ENCODE measurements around the gene OR8B12. TPM values are rescaled to one million over a fixed set of nuclear protein-coding genes. Genes with fewer than 3 reads are reported as not detected.

The OR8B12 gene, protein sequence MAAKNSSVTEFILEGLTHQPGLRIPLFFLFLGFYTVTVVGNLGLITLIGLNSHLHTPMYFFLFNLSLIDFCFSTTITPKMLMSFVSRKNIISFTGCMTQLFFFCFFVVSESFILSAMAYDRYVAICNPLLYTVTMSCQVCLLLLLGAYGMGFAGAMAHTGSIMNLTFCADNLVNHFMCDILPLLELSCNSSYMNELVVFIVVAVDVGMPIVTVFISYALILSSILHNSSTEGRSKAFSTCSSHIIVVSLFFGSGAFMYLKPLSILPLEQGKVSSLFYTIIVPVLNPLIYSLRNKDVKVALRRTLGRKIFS
- polyA plus RNA-seq (ENCODE audit: insufficient read length in 3 of 3), result not detected

DNA sequence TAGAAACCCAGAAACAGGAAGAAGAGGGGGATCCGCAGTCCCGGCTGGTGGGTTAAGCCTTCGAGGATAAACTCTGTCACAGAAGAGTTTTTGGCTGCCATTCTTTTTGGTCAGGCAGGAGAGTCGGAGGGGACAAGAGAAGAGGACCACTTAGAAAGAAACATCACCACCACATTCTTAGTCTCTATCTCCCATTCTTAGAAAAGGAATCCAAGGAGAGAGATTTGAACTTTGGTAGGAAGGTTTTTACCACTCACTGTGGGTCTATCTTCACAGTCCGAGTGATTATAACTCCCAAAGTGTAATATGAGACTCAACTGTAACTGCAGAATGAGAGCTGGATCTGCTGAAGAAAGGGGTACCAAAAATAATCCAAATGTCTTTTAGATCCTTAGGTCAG lies at the start of gene OR8B12:
TSS of gene OR8B12 (minus strand) at position 101 of the 400 bp plus-strand sequence. CDS start at position 101, 0 bp downstream.
- no peak for DNase-seq (ENCODE audit: low read depth in 3 of 3, low spot score in 2 of 3)

GRCh38 chr11:124592627-124593026 lies 49.2 kb upstream of the OR8B12 start:
- DNase-seq (ENCODE audit: low read depth in 3 of 3, low spot score in 2 of 3), result no peak

GRCh38 chr11:124591430-124591829 lies 48.0 kb upstream of the OR8B12 start:
- no peak for DNase-seq (ENCODE audit: low read depth in 3 of 3, low spot score in 2 of 3)

GRCh38 chr11:124586238-124586860 lies 42.9 kb upstream of the OR8B12 start:
- peak; percentile 27 to 38 (median 29) for DNase-seq (ENCODE audit: low read depth in 3 of 3, low spot score in 2 of 3)

GRCh38 chr11:124584681-124585372 lies 41.4 kb upstream of the OR8B12 start:
- no peak for DNase-seq (ENCODE audit: low read depth in 3 of 3, low spot score in 2 of 3)

GRCh38 chr11:124583781-124584180 lies 40.3 kb upstream of the OR8B12 start:
- DNase-seq (ENCODE audit: low read depth in 3 of 3, low spot score in 2 of 3), result no peak

DNA sequence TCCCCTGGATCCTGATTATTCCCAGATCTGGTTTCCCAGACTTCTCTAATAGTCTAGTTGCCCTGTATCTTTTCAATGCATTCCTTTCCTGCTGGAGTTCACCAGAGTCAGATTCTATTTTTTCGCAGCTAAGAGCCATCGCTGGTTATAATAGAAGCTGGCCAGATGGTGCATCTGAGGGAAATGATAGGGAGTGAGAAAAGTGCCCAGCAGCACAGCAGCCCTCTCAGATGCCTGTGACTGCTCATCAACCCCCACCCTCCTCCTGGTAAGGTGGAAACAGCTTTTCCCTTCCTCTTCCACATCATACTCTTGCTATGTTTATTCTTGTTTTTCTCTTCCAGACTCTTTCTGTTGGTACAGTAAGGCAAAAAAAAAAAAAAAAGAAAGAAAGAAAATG lies 39.1 kb upstream of the OR8B12 start:
- DNase-seq (ENCODE audit: low read depth in 3 of 3, low spot score in 2 of 3), result no peak

GRCh38 chr11:124581817-124582216 lies 38.4 kb upstream of the OR8B12 start:
- no peak for DNase-seq (ENCODE audit: low read depth in 3 of 3, low spot score in 2 of 3)

DNA sequence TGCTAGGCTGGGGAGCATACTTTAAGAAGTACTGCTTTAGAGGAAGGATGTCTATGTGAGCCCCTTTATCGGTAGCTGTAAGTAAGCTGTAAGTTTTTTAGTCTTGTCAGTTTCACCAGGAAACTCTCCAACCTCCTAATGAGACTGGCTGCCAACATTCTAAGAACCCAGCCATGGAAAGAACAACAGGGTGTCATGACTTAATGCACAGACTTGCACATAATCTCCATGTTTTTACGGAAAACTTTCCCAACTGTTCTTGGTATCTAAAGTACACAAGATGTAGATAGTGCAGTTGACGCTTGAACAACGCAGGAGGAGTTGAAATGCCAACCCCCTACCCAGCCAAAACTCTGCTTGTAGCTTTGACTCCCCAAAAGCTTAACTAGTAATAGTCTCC lies 35.3 kb upstream of the OR8B12 start:
- no peak for DNase-seq (ENCODE audit: low read depth in 3 of 3, low spot score in 2 of 3)

DNA sequence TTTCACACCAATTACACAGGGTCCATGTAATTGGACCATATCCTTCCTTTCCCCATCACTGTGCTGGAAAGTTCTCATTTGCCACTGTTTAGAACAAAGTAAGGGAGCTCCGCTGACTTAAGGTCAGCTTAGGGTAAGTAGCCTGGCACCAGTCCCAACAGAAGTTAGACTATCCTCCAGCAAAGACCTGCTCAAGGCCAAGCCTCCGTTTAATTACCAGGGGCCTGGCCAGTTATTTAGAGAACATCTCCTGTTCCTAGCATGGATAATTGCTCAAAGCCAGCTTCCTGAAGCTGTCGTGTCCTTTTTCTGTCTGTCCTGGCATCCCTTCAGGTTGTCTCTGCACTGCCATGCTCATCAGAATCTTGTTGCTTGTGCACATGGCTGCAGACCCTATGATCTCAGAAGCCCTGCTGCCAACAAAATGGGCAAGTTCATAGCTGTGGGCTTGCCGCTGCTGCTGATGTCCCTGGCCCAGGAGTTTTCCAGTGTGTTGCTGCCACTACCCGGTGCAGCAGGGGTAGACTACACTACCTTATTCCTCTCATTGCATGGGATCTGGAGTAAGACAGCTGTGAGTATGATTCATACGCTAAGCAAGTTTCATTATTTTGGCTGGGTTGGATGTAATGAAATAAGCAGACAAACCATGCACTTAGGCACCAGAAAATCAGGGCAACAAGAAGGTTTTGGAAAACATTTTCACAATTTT lies 34.4 kb upstream of the OR8B12 start:
- no peak for DNase-seq (ENCODE audit: low read depth in 3 of 3, low spot score in 2 of 3)

DNA sequence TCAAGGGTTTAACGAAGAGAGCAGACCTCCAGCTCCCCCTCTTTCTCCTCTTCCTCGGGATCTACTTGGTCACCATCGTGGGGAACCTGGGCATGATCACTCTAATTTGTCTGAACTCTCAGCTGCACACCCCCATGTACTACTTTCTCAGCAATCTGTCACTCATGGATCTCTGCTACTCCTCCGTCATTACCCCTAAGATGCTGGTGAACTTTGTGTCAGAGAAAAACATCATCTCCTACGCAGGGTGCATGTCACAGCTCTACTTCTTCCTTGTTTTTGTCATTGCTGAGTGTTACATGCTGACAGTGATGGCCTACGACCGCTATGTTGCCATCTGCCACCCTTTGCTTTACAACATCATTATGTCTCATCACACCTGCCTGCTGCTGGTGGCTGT lies 26.7 kb upstream of the OR8B12 start:
- DNase-seq (ENCODE audit: low read depth in 3 of 3, low spot score in 2 of 3), result no peak

GRCh38 chr11:124569697-124570096 lies 26.2 kb upstream of the OR8B12 start, which contains the start of gene OR8A1:
Gene OR8A1, plus strand, starts transcription at chr11:124569997. Its CDS starts 123 bp downstream, at chr11:124570120.
- DNase-seq (ENCODE audit: low read depth in 3 of 3, low spot score in 2 of 3), result no peak

DNA sequence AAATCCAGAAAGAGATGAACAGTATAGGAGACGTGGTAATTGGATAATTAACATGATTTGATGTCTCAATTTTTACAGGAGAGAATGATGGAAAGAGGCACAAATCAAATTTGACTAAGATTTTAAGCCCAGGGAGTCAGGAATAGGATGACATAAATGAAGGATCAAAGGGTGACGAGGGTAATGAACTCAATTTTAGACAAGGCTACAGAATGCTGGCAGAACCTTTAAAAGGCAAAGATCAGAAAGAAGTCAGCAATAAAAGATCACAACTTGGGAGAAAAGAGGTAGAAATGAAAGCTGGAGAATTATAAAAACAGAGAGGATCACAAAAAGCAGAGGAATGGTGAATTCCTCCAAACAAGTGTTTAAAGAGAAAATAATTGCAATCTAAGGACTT lies 13.4 kb upstream of the OR8B12 start:
- no peak for DNase-seq (ENCODE audit: low read depth in 3 of 3, low spot score in 2 of 3)

- no peak for DNase-seq (ENCODE audit: low read depth in 3 of 3, low spot score in 2 of 3)
Measured at GRCh38 chr11:124551987-124552386, 8.5 kb upstream of the OR8B12 start.

DNA sequence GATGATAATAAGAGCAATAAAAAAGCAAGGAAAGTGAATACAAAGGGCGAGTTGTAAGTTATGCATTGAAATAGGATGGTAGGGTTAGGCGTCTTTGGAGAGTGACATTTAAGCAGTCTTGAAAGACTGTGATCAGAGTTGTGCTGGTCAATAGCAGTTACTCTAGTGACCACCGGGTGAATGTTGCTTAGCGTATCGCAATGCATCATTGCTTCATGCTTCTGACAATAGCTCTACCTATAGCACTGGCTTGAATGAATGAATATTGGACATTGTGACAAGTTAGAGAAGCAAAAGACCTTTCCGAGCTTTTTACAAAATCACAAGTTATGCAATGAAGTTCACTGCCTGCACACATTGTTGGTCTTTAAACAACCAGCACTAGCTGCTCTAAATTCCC lies 7.7 kb upstream of the OR8B12 start:
- DNase-seq (ENCODE audit: low read depth in 3 of 3, low spot score in 2 of 3), result no peak

GRCh38 chr11:124543145-124543544 lies 309 bp downstream of the OR8B12 start:
- DNase-seq (ENCODE audit: low read depth in 3 of 3, low spot score in 2 of 3), result no peak

DNA sequence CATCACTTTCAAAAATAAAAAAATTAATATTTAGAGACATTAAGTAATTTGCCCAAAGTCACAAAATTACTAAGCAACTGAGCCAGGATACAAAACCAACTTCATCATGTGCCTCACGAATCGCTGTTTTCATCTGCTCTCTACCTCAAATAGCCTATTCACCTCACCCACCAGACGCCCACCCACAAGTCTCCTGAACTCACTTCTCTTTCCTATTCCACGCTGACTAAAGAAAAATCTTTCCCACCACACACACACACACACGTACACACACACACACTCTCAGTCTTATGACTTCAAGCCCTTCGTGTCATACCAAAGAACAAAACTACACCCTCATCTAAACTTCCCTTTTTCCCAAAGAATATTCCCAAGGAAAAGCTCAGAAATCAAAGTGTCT lies 2.2 kb downstream of the OR8B12 start:
- DNase-seq (ENCODE audit: low read depth in 3 of 3, low spot score in 2 of 3), result no peak

GRCh38 chr11:124538019-124538418 lies 5.4 kb downstream of the OR8B12 start:
- DNase-seq (ENCODE audit: low read depth in 3 of 3, low spot score in 2 of 3), result no peak

- DNase-seq (ENCODE audit: low read depth in 3 of 3, low spot score in 2 of 3), result no peak
Measured at GRCh38 chr11:124536520-124536919, 6.9 kb downstream of the OR8B12 start.

DNA sequence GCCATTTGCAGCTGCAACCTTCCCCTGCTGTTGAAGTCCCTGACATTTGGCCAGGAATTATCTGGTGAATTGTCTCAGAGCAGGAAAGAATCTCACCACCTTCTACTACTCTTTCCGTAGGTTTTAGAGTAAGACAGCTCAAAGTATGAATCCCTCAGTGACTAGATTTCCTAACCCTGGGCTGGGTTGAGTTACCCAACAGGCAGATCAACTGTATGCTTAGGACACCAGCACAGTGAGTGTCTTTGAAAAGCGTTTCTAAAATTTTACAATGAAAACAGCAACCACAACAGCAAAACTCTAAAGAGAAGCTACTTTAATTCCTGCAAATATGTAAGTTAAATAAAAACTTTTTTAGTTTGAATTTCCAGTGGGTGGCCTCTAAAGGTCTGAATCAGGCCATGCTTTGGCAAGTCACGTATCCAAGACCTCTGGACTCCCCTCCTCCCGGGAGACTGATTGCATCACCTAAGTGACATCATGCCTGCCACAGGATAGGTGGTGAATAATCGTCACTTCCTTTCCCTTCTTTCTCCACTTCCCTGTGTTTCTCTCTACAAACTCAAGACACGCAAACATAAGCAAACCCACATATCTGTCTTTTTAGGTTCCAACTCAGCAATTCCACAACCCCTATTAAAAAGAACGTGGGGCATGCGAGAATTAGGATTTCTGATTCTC lies 7.8 kb downstream of the OR8B12 start:
- no peak for DNase-seq (ENCODE audit: low read depth in 3 of 3, low spot score in 2 of 3)

GRCh38 chr11:124534051-124534450 lies 9.4 kb downstream of the OR8B12 start:
- no peak for DNase-seq (ENCODE audit: low read depth in 3 of 3, low spot score in 2 of 3)

Data from right renal cortex interstitium (tissue), 3 donors.